ENCODE results near the gene RIBC2.
"Not testable (repeated sequence)": the region's sequence is repeated elsewhere in the genome, so short reads cannot be mapped to it uniquely, and the experiment has no call there.

RIBC2 gene

GRCh38 chr22:45425101-45425500, 11.6 kb downstream of the RIBC2 start:
- DNase-seq = no peak

- DNase-seq = no peak
Observed at GRCh38 chr22:45425531-45426265, 12.2 kb downstream of the RIBC2 start.

GRCh38 chr22:45426387-45426786, 12.9 kb downstream of the RIBC2 start:
- no peak for DNase-seq

- DNase-seq = no peak
Observed at GRCh38 chr22:45427114-45427513, 13.6 kb downstream of the RIBC2 start.

GRCh38 chr22:45428391-45429385, 15.2 kb downstream of the RIBC2 start:
- DNase-seq = no peak

- no peak for DNase-seq
Observed at GRCh38 chr22:45429424-45429823, 15.9 kb downstream of the RIBC2 start.

- no peak for DNase-seq
Observed at GRCh38 chr22:45429981-45430775, 16.7 kb downstream of the RIBC2 start.

GRCh38 chr22:45430871-45431270, 17.4 kb downstream of the RIBC2 start:
- no peak for DNase-seq

- no peak for DNase-seq
Observed at GRCh38 chr22:45434981-45435380, 21.5 kb downstream of the RIBC2 start.

GRCh38 chr22:45435544-45436139, 22.1 kb downstream of the RIBC2 start:
- DNase-seq = no peak

GRCh38 chr22:45436871-45437517, 23.5 kb downstream of the RIBC2 start:
- DNase-seq = not testable (repeated sequence)

GRCh38 chr22:45438336-45438735, 24.8 kb downstream of the RIBC2 start:
- no peak for DNase-seq

GRCh38 chr22:45440688-45441087, 27.2 kb downstream of the RIBC2 start:
- DNase-seq = not testable (repeated sequence)

- no peak for DNase-seq
Observed at GRCh38 chr22:45441138-45441537, 27.6 kb downstream of the RIBC2 start.

- DNase-seq = no peak
Observed at GRCh38 chr22:45442116-45442515, 28.6 kb downstream of the RIBC2 start.

GRCh38 chr22:45444168-45444567, 30.7 kb downstream of the RIBC2 start:
- no peak for DNase-seq

- no peak for DNase-seq
Observed at GRCh38 chr22:45445031-45445710, 31.7 kb downstream of the RIBC2 start.

- no peak for DNase-seq
Observed at GRCh38 chr22:45446216-45446615, 32.7 kb downstream of the RIBC2 start.

GRCh38 chr22:45447596-45447995, 34.1 kb downstream of the RIBC2 start:
- DNase-seq = not testable (repeated sequence)

- no peak for DNase-seq
Observed at GRCh38 chr22:45448431-45448830, 34.9 kb downstream of the RIBC2 start.

GRCh38 chr22:45449442-45449841, 35.9 kb downstream of the RIBC2 start:
- DNase-seq = not testable (repeated sequence)

Measured in NCI-H1092 (cell line).